ENCODE measurements around the gene GAS7.

The GAS7 gene

GRCh38 chr17:9868552-9868951 lies 329.9 kb downstream of the GAS7 start:
- DNase-seq: no peak

GRCh38 chr17:9865586-9865985 lies 332.8 kb downstream of the GAS7 start:
- no peak for DNase-seq

- no peak for DNase-seq
Observed at GRCh38 chr17:9862949-9863348, 335.5 kb downstream of the GAS7 start.

- no peak for DNase-seq
Observed at GRCh38 chr17:9862220-9862619, 336.2 kb downstream of the GAS7 start.

GRCh38 chr17:9860851-9861250 lies 337.6 kb downstream of the GAS7 start:
- DNase-seq: no peak

All from RPMI8226 (cell line).